Testis (tissue), 2 donors: Measurements from ENCODE around the gene PITPNM3.

ENCODE experiments used
- POLR2A ChIP-seq: fragments of 450-650 bp; IDR thresholded peaks from one replicate; pipeline ENCODE4 v1.6.1; 2017; ENCODE audit warnings: antibody characterized with exemption, mild to moderate bottlenecking, moderate library complexity
- TF ChIP-seq, protein P1 (sequence below), 3 experiments: fragments of 450-650 bp in 2 of 3; fragments of 200-600 bp in 1 of 3; sonication (generic) in 1 of 3; IDR thresholded peaks; one replicate each; pipeline ENCODE4 v1.5.1; 2016 to 2019; ENCODE audit warnings: antibody characterized with exemption in 3 of 3, mild to moderate bottlenecking in 2 of 3, moderate library complexity in 1 of 3

DNA sequence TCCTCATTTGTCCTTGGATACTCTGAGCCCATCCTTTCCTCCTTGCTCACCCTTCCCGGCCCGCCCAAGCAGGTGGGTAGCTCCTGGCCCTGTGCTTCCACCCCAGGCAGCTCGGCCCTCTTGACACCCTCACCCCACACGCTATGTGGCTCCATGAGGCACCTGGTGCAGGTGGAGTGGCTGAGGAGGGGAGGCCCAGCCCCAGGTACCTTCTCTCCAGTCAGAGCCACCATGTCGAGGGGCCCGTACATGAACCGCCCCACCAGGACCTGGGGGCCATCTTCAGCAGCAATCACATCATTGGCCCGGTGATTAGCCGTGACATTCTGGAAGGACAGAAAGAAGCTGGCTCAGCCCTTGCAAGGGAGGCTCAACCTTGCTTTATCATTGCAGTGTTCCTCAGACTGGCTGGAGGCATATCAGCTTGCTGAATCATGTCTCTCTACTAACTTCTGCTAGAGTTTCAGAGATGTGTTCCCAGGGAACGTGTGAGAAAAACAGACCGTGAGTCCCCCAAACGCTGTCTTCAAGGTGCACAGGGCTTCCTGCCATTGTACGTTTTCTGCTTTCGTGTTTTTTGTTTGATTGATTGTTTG lies 91.8 kb downstream of the PITPNM3 start:
- TF ChIP-seq, protein P1, sequence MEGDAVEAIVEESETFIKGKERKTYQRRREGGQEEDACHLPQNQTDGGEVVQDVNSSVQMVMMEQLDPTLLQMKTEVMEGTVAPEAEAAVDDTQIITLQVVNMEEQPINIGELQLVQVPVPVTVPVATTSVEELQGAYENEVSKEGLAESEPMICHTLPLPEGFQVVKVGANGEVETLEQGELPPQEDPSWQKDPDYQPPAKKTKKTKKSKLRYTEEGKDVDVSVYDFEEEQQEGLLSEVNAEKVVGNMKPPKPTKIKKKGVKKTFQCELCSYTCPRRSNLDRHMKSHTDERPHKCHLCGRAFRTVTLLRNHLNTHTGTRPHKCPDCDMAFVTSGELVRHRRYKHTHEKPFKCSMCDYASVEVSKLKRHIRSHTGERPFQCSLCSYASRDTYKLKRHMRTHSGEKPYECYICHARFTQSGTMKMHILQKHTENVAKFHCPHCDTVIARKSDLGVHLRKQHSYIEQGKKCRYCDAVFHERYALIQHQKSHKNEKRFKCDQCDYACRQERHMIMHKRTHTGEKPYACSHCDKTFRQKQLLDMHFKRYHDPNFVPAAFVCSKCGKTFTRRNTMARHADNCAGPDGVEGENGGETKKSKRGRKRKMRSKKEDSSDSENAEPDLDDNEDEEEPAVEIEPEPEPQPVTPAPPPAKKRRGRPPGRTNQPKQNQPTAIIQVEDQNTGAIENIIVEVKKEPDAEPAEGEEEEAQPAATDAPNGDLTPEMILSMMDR (IDR thresholded peaks at IDR 0.05), result no peak
- no peak for TF ChIP-seq POLR2A
